Sigmoid colon (tissue), 7 donors: ENCODE results near the gene CD83. TPM values are rescaled to one million over a fixed set of nuclear protein-coding genes. Genes with fewer than 3 reads are reported as not detected.

Experiments used
- DNase-seq: peaks from one replicate; pipeline ENCODE4 v3.0.0-alpha.2; 2019
- H3K27ac ChIP-seq, 4 donors: fragments of 200-600 bp; sonication (generic); one replicate each; pipeline ENCODE4 v1.5.1; 2016 to 2019; ENCODE audit warnings: mild to moderate bottlenecking in 1 of 4
- H3K27me3 ChIP-seq, 3 donors: fragments of 200-600 bp; sonication (generic); one replicate each; pipeline ENCODE4 v1.5.1; 2019; ENCODE audit warnings: mild to moderate bottlenecking in 1 of 3
- H3K36me3 ChIP-seq, 4 donors: fragments of 200-600 bp; sonication (generic); one replicate each; pipeline ENCODE4 v1.5.1; 2016 to 2019
- H3K4me1 ChIP-seq, 4 donors: fragments of 200-600 bp; sonication (generic); one replicate each; pipeline ENCODE4 v1.5.1; 2017 to 2019
- H3K4me3 ChIP-seq, 4 donors: fragments of 200-600 bp; sonication (generic); one replicate each; pipeline ENCODE4 v1.5.1; 2017 to 2019; ENCODE audit warnings: mild to moderate bottlenecking in 2 of 4, moderate library complexity in 1 of 4
- H3K9me3 ChIP-seq, 4 donors: fragments of 200-600 bp in 3 of 4; sonication (generic) in 3 of 4; one replicate each; pipeline versions ENCODE4 v1.5.1 to v1.6.1; 2013 to 2019
- CTCF ChIP-seq, 4 experiments: fragments of 450-650 bp in 3 of 4; fragments of 200-600 bp in 1 of 4; IDR thresholded peaks; one replicate each; pipeline ENCODE4 v1.5.1; 2016 to 2019; ENCODE audit warnings: antibody characterized with exemption in 4 of 4, mild to moderate bottlenecking in 3 of 4, moderate library complexity in 2 of 4
- EP300 ChIP-seq, 4 donors: sonication (generic); formaldehyde crosslinking; IDR thresholded peaks; one replicate each; pipeline ENCODE4 v1.6.1; 2017; ENCODE audit warnings: antibody characterized with exemption in 4 of 4
- POLR2A ChIP-seq, 2 donors: fragments of 450-650 bp; IDR thresholded peaks; one replicate each; pipeline ENCODE4 v1.6.1; 2016; ENCODE audit warnings: antibody characterized with exemption in 2 of 2, mild to moderate bottlenecking in 2 of 2, moderate library complexity in 2 of 2
- POLR2AphosphoS5 ChIP-seq, 4 donors: sonication (generic); formaldehyde crosslinking; IDR thresholded peaks; one replicate each; pipeline ENCODE4 v1.6.1; 2017; ENCODE audit warnings: antibody characterized with exemption in 4 of 4
- WGBS, 2 donors: extraction: QIAGEN DNeasy Blood & Tissue Kit; methylation state at CpG; one replicate each; pipeline ENCODE4 v1.1.7; 2013; 5-methylcytosine and 5-hydroxymethylcytosine counted together
- intact Hi-C: fragments of 100-400 bp; cut with DNase I; formaldehyde crosslinking; loops from one replicate; pipeline ENCODE4 v1.15.1; 2023
- polyA plus RNA-seq, 3 donors: library from polyadenylated mRNA; stranded (reverse); fragments of 200-250 nt; gene quantifications; one replicate each; pipeline ENCODE4 v1.2.3, GENCODE V29; 2013
- total RNA-seq, 4 donors: library from RNA; depleted of rRNA; stranded (reverse); fragments of >200 nt; gene quantifications; one replicate each; pipeline ENCODE4 v1.1.0, GENCODE V29; 2016
- donor health status: healthy with polysubstance abuse.
- donor health status: Bipolar disorder and iron deficiency.
- donor health status: healthy.

Gene CD83
- total and polyA plus RNA-seq, 7 donors: 0.60 to 16.0 (median 1.6) TPM

GRCh38 chr6:14079433-14079832 is 38.1 kb upstream of the CD83 start:
- no peak for TF ChIP-seq EP300 (IDR thresholded peaks at IDR 0.05)
- no peak for TF ChIP-seq CTCF (IDR thresholded peaks at IDR 0.05)
- TF ChIP-seq POLR2AphosphoS5 (IDR thresholded peaks at IDR 0.05): no peak
- no peak for TF ChIP-seq POLR2A (IDR thresholded peaks at IDR 0.05)
- Histone ChIP-seq H3K9me3 (no peaks in the 10 kb centered on the region), H3K4me3 (no peak overlapping the region), H3K4me1 (peaks cover 0 to 8% (median 4%) of the 10 kb centered on the region in 4 donors), H3K36me3 (no peaks in the 10 kb centered on the region), H3K27me3 (no peaks in the 10 kb centered on the region), H3K27ac (no peak overlapping the region)
- intact Hi-C loops: no loop called here
- no peak for DNase-seq
- 31 to 54% methylated on average over 5 of the region's 5 CpGs for WGBS, 2 donors

GRCh38 chr6:14079971-14080370 is 37.6 kb upstream of the CD83 start:
- 84 to 90% methylated on average over 3 of the region's 3 CpGs for WGBS, 2 donors
- Histone ChIP-seq H3K4me1 (peaks cover 0 to 7% (median 1%) of the 10 kb centered on the region in 4 donors), H3K27me3 (no peaks in the 10 kb centered on the region), H3K4me3 (no peak overlapping the region), H3K36me3 (no peaks in the 10 kb centered on the region), H3K27ac (no peak overlapping the region), H3K9me3 (no peaks in the 10 kb centered on the region)
- TF ChIP-seq POLR2A (IDR thresholded peaks at IDR 0.05) (no peak), EP300 (IDR thresholded peaks at IDR 0.05) (no peak), POLR2AphosphoS5 (IDR thresholded peaks at IDR 0.05) (no peak), CTCF (IDR thresholded peaks at IDR 0.05) (no peak)
- intact Hi-C loops: no loop called here
- DNase-seq: no peak

GRCh38 chr6:14081126-14081525 is 36.4 kb upstream of the CD83 start:
- DNase-seq: no peak
- TF ChIP-seq EP300 (IDR thresholded peaks at IDR 0.05) (no peak), CTCF (IDR thresholded peaks at IDR 0.05) (no peak), POLR2A (IDR thresholded peaks at IDR 0.05) (no peak), POLR2AphosphoS5 (IDR thresholded peaks at IDR 0.05) (no peak)
- WGBS, 2 donors: 84 to 88% methylated on average over 5 of the region's 5 CpGs
- Histone ChIP-seq H3K4me3 (no peak overlapping the region), H3K9me3 (no peaks in the 10 kb centered on the region), H3K27me3 (no peaks in the 10 kb centered on the region), H3K4me1 (no peaks in the 10 kb centered on the region), H3K36me3 (no peaks in the 10 kb centered on the region), H3K27ac (no peak overlapping the region)
- intact Hi-C loops: no loop called here

GRCh38 chr6:14082771-14083170 is 34.8 kb upstream of the CD83 start:
- Histone ChIP-seq H3K36me3 (no peaks in the 10 kb centered on the region), H3K4me1 (no peaks in the 10 kb centered on the region), H3K4me3 (no peak overlapping the region), H3K27ac (no peak overlapping the region), H3K9me3 (no peaks in the 10 kb centered on the region), H3K27me3 (no peaks in the 10 kb centered on the region)
- no peak for DNase-seq
- 74 to 82% methylated on average over 3 of the region's 3 CpGs for WGBS, 2 donors
- intact Hi-C loops: no loop called here
- TF ChIP-seq EP300 (IDR thresholded peaks at IDR 0.05) (no peak), POLR2AphosphoS5 (IDR thresholded peaks at IDR 0.05) (no peak), POLR2A (IDR thresholded peaks at IDR 0.05) (no peak), CTCF (IDR thresholded peaks at IDR 0.05) (no peak)

- intact Hi-C loops: no loop called here
- DNase-seq: no peak
- Histone ChIP-seq H3K27me3 (no peaks in the 10 kb centered on the region), H3K4me3 (no peak overlapping the region), H3K36me3 (no peaks in the 10 kb centered on the region), H3K27ac (no peak overlapping the region), H3K9me3 (no peaks in the 10 kb centered on the region), H3K4me1 (no peaks in the 10 kb centered on the region)
- no peak for TF ChIP-seq POLR2A (IDR thresholded peaks at IDR 0.05)
- no peak for TF ChIP-seq EP300 (IDR thresholded peaks at IDR 0.05)
- WGBS, 2 donors: 83 to 85% methylated on average over 3 of the region's 3 CpGs
These were observed 34.3 kb upstream of the CD83 start for GRCh38 chr6:14083262-14083661.
